NCI-H1417 (cell line): Measurements from ENCODE around the gene ARL8B.
"Not testable (repeated sequence)": the region's sequence is repeated elsewhere in the genome, so short reads cannot be mapped to it uniquely, and the experiment has no call there.

Experiments
- DNase-seq, 3 experiments: peaks; one replicate each; lab custom pipeline; 2025; lab: John Stamatoyannopoulos, UW

ARL8B gene

DNA sequence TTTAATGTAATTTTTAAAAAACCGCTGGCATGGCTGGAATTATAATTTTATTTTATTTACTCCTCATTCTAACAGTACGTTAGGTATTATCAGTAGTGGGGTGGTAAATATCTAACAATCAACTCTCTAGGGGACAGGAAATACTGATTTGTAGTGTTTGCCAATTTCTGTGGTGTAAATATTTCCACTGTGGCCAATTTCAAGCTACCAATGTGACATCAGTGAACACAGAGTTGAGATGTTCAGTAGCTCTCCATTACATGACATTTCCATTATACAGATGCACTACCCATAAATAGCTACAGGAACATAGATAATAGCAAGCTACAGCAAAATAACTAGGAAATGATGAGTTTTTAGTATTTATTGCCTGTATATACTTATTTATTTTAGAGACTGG lies 10.0 kb upstream of the ARL8B start:
- DNase-seq: no peak

DNA sequence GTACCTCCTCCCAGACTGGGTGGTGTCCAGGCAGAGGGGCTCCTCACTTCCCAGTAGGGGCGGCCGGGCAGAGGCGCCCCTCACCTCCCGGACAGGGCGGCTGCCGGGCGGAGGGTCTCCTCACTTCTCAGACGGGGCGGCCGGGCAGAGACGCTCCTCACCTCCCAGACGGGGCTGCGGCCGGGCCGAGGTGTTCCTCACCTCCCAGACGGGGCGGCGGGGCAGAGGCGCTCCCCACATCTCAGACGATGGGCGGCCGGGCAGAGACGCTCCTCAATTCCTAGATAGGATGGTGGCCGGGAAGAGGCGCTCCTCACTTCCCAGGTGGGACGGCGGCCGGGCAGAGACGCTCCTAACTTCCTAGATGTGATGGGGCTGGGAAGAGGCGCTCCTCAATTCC lies 8.4 kb upstream of the ARL8B start:
- not testable (repeated sequence) for DNase-seq

DNA sequence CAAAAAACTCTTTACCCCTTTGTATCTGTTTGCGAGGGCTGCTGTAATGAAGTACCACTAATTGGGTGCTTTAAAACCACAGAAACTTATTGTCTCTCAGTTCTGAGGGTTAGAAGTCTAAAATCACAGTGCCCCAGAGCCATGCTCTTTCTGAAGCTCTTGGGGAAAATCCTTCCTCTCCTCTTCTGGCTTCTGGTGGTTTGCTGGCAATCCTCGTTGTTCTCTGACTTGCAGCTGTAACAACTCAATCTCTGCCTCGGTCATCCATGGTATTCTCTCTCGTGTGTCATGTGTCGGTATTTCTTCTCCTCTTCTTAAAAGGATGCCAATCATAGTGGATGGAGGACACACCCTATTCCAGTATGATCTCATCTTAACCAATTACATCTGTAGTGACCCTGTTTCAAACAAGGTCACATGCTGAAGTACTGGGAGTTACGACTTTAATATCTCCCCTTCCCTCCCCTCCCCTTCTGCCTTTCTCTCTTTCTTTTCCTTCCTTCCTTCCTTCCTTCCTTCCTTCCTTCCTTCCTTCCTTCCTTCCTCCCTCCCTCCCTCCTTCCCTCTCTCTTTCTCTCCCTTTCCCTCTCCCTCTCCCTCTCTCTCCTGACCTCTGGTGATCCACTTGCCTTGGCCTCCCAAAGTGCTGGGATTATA lies 6.5 kb upstream of the ARL8B start:
- no peak for DNase-seq

DNA sequence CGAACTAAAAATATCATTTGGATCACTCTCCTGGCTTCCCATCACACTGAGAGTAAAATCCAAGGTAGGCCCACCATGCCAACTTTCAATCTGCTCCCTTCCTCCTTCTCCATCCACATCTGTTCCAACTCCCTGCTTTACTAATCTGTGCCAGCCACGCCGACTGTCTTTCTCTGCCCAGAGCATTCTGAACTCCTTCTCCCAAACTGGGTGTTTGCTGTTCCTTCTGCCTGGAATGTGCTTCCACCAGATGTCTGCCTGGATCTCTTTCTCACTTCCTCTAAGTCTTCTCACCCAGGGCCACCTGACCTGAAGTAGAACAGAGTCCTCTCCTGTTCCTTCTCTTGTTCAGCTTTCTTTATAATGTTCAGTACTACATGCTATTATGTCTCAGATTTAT lies 5.6 kb upstream of the ARL8B start:
- DNase-seq: no peak

DNA sequence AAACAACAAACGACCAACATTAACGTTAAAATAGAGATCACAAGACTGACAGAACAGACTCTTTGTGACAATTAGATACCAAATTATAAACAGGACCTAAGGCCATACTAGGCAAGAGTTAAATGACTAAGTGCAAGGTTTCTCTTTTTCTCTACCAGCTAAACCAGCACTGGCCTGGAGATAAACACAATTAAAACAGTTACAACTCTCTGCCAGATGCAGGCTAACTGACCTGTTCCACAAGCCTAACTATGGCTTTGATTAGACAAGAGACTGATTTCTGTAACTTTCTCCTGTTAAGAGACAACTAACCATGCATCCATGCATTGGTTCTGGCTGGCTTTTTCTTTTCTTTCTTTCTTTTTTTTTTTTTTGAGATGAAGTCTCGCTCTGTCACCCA lies 1.6 kb upstream of the ARL8B start:
- DNase-seq: no peak

DNA sequence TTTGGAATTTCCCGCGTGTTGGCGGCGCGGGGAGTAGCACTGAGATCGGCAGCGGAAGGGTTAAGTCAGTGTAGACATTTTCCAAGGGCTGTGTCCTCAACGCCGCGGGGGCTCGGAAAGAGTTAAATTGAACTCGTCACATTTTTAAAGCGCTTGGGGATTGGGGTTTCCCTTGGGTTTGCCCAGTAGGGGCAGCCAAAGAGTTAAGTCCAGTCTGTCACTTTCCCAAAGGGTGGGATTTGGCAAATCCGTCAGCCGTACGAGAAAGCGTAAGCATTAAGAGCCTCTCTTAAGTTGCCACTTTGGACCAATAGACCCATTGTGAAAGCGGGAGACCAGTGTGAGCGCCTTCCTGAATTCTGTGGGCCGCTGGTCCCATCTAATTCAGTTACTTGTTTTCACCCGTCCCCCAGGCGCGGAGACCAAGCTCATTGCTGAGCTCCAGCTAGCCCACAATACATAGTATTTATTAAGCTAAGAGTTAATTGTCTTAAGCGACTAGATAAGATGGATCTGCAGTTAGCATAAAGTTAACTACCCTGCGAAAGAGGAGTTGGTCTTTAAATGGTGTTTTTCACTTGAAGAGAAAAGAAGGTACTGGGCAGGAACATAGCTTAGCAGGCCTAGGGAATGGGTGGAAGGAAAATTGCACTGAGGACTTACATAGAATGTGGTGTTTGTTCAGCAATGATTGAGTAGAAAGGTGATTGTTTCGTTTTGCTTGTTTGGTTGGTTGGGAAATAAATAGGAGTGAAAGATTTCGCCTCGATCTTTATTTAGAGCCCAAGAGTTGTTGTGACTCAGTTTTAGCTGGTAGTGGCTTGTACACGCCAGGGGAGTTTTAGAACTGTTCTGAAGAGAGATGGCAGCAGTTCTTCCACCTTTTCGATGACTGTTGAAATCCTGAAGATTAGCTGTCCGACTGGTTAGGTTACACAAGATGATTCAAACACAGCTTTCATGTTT lies 932 bp downstream of the ARL8B start:
- peak in 1 of 3 experiments; percentile 51 for DNase-seq

DNA sequence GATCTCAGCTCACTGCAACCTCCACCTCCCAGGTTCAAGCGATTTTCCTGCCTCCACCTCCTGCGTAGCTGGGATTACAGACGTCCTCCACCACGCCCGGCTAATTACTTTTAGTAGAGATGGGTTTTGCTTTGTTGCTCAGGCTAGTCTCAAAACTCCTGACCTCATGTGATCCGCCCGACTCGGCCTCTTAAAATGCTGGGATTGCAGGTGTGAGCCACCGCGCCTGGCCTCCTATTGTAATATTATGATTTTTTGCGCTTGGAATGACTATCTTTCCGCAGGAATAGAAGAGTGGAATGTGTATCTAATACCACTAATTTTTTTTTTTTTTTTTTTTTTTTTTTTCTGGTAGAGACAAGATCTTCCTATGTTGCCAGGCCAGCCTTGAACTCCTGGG lies 1.8 kb downstream of the ARL8B start:
- DNase-seq: no peak

DNA sequence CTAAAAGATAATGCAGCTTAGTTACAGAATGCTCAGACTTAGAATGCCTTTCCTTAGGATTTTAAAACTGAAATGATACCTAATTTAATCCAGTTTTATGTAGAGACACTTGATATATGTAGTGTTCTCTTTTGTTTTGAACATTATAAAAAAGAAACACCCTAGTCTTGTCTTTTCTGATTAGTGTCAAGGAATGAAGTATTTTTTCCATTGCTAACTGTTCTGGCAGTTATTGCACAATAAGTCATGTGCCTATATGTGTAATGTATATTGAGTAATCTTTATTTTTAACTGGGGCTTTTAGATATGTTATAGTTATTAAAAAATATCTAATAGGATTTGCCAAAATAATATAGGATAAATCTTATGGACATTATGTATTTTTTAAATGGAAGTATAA lies 4.5 kb downstream of the ARL8B start:
- no peak for DNase-seq

DNA sequence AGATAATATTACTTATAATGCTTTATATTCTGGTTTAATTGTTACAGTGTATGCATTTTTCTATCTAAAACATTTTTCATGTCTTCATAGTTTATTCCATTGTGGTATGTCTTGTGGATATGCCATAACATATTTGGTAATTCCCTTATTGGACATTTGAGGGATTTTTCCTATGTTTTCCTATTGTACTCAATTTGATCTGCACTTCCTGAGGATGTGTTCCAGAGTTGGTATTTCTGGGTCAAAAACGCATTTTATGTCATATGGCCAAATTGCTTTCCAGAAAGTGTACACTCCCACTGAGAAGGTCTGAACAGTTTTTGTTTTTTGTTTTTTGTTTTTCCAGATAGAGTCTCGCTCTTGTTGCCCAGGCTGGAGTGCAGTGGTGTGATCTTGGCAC lies 6.8 kb downstream of the ARL8B start:
- no peak for DNase-seq

DNA sequence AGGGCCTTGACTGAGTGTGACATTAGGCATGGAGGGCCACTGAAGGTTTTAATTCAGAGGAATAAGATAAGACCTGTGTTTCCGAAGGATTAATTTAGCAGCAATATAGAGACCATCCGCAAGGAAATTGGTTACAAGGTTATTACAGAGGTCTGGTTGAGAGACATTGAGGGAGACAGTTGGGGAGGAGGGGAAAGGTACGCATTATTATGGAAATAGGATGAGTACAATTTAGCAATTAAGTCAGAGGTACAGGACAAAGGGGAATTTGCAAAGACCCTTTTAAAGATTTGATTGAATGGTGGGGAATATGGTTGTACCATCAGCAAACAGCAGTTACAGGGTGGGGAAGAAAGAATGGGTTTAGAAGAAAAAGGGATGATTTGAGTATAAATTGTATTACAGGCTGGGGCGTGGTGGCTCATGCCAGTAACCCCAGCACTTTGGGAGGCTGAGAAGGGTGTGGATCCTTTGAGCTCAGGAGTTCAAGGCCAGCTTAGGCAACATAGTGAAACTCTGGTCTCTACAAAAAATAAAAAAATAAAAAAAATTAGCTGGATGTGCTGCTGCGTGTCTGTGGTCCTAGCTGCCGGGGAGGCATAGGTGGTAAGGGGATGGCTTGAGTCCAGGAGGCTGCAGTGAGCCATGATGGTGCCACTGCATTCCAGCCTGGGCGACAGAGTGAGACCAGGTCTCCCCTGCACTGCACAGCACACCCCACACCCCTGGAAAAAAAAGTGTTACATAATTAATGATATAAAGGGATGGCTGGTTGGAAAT lies 11.3 kb downstream of the ARL8B start:
- no peak for DNase-seq

DNA sequence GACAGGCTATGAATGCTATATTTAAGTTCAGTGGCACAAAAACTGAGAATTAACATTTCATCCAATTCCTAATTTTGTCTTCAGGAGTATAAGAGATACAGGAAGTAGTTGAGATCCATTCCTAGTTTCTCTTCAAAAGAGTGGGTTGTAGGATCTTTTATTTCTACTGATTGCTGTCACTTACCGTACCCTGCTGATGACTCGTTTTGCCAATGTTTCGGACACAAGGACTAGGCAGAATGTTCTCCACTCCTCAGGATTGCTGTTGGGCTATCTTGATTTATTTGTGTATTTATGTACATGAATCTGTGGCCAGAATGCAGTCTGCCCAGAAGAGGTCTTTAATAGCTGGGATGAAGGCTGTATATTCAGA lies 11.9 kb downstream of the ARL8B start:
- DNase-seq: no peak

DNA sequence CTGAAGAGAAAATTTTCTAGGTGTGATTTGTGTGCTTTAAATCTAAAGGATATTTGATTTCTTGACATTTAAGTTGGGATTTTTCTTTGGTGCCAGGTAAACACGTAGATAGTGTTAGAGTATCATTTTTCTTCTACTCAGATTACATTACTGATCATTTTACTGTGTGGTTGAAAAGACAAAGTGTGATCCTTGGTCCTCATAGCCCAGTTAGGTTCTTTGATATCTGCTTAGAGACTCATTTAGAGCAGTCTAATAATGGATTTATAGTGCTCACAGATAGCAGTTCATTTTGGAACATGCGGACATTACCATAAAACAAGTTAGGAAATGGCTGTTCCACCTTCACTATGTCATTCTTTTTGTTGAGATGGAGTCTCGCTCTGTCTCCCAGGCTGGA lies 12.4 kb downstream of the ARL8B start:
- no peak for DNase-seq

DNA sequence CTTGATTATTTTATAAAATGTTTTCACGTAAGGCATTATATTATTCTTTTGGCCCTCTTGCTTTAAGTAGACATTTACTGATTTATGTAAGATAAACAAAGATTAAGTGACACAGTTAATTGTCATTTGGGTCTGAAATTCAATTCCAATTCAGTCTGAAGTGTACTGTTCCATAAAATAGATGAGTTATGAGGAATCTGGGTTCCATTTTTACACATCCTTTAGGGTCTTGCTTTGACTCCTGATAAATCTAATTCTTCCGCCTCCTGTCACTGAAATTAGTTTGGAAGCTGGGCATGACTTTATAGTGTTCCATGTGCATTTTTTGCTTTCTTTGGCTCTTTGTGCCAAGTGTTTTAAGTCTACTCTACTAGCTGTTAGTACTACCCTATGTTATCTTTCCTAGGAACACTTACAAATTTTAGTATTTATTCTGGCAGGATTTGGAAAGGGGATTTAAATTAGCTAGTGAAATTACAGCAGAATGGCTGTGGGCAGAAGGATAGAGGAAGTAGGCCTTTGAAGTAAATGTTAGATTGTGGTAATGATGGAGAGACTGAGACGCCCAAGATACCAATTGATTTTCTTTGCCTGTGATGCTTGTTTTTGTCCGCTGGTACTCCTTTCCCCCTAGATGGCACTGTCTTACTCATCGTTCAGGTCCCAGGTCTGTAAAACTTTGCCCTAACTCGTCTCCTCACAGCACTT lies 14.3 kb downstream of the ARL8B start:
- peak in 1 of 3 experiments; percentile 1 for DNase-seq

DNA sequence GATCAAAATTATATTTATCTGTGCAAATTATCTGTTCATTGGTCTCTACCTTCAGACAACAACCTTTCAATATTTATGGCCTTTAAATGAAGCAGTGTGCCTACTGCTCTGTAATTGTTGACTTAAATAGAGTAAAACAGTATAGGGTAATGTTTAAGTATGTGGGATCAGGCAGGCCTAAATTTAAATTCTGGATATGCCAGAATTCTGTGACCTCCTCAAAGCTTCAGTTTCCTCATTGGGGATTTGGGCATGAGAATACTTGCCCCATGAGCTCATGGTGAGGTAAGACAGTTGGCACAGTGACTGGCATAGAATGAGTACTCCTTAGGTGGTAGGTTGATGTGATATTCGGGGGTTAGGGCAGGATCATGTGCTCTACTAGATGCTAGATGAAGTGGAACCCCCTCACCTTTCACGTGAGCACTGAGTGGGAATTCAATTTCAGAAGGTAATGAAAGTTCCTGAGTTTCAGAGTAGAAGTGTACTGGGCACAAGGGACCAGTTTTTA lies 14.9 kb downstream of the ARL8B start:
- no peak for DNase-seq

DNA sequence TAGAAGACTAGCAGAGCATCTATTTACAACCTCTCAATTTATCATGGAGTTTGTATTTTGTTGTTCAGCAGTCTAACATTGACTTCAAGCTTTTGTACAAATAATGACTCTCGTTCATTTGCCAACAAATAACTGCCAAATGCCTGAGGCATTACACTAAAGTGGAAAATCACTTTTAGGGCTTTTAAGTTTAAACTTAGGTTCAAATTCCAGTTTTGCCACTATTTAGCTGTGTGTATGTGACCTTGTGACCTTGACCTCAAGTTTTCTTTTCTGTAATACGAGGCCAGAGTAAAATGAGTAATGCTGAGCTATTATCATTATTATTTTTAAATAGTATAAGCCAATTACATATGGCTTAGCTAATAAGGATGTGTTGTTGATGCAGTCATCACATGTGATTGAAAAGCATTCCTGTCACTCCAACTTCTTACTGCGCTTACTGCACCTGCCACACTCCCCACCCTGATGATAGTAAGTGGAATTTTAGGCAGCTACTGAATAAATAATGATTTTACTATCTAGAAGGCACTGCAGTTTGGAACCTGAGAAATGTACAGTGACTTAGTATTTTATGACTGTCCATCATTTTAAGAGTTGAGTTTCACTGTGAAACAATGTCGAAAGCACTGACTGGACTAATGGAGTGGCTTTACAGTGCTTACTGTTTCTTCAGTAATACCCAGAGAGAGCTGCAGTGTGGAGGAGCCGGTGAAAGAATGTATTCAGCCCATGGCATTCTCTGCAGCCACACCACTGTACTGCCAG lies 16.3 kb downstream of the ARL8B start:
- peak in 1 of 3 experiments; percentile 37 for DNase-seq

DNA sequence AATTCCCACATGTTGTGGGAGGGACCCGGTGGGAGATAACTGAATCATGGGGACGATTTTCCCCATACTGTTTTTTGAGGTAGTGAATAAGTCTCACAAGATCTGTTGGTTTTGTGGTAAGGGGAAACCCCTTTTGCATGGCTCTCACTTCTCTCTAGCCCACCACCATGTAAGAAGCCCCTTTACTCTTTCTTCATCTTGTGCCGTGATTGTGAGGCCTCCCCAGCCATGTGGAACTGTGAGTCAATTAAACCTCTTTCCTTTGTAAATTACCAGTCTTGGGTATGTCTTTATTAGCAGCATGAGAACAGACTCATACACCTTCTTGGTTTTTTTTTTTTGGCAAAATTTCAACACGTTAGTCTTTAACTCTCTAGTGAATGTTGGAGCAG lies 18.1 kb downstream of the ARL8B start:
- DNase-seq: no peak

DNA sequence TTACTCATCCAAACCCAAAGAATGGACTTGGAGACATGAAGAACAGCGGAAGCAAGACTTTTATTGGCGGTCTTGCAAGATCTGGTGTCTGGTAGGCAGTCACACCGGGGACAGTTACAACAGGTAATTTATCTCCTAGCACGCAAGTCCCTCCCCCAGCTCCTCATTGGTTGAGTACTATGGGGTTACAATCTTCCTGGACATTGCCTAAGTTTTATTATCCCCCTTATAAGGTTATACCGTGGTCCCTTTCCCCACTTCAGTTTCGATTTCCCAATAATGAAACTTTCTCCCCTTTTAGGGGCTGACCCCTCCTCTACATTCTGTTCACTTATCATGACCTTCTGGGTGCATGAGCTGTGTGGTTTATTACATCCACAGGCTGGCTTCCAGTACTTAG lies 18.7 kb downstream of the ARL8B start:
- DNase-seq: no peak

DNA sequence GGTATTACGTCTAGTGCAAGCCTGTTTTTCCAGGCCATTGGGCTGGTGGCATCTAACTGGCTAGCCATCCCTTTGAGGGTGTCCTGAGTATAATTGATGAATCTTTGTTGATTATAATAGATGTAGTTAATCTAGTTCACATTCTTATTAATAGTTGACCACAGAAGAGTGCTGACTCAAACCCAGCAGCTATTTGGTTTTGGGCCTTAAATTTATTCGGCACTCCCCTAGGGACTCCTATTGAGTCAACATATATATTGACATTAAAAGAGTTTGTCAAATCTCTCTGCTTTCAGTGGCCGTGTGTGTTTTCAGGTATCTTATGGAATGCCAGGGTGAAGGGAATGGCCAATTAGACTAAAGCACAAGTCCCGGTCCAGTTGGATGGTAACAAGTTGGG lies 19.7 kb downstream of the ARL8B start:
- DNase-seq: no peak

DNA sequence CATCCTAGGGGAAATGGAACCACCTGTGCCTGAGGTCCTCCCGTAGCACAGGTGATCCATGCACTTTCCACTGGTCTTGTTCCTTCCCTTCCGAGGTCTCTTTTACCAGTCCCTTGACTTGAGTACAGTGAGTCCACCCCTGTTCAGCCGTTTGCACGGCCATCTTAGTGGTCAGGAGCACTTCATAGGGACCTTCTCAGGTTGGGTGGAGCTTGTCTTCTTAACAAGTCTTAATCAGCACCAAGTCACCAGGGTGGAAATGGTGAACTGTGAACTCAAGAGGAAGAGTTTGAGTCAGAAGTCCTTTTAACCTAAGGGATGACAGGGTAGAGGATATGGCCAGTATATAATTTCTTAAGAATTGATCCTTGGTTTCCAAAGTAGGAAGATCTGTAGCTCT lies 21.4 kb downstream of the ARL8B start:
- DNase-seq: no peak

DNA sequence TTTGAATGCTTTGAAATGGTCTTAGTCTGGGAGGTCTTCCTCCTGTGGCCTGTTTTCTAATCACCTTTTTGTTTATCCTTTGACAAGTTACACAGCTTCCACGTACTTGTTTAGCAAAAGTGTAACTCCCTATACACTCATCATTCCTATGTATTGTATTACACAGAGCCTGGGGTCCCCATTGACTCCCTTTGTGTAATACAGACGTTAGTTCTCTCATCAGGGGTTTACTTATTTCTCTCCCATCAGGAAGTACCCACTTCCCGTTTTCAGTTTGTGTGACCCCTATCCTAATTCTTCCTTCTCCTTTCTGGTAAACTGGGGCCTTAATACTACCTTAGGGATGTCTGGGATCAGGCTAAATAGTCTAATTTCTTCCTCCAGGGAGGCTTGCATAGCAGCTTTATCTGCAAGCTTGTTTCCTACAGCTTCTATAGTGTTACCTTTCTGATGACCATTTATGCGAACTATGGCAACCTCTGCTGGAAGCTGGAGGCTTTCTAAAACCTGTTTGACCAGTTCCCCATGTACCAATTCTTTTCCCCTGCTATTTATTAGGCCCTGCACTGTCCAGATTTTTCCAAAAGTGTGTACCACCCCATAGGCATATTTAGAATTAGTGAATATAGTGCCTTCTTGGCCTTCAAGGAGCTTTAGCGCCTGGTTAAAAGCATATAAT lies 22.4 kb downstream of the ARL8B start:
- DNase-seq: peak in 1 of 3 experiments; percentile 59
